ENCODE data around the gene FAM184B. TPM values are rescaled to one million over a fixed set of nuclear protein-coding genes. Genes with fewer than 3 reads are reported as not detected.

The FAM184B gene
- total RNA-seq, 1 donor from 2014 or later, result 0.02 TPM

GRCh38 chr4:17636341-17636695 lies 145.1 kb downstream of the FAM184B start:
- intact Hi-C loops (cut with micrococcal nuclease), result loop anchor here (1.0 to 2.0 kb wide), 5 partner anchors 22 to 172 kb away; partner anchors contain the start of genes LAP3 and MED28
- DNase-seq (no peak), ATAC-seq (ENCODE audit: low read depth) (no peak)
- no peaks in the 10 kb centered on the region for H3K9me3 Mint-ChIP-seq
- no peaks in the 10 kb centered on the region for H3K27me3 Mint-ChIP-seq
- H3K4me3 Mint-ChIP-seq, result no peak overlapping the region
- CTCF ChIA-PET, result interaction anchor here (0.6 to 3.9 kb wide), 8 partner anchors 41 to 472 kb away, joined by 3 to 49 read pairs (median 4); no protein-coding TSS in a partner anchor
- no peak for TF ChIP-seq CTCF (IDR thresholded peaks at IDR 0.05)
- H3K4me1 Mint-ChIP-seq, result peaks cover 2% of the 10 kb centered on the region
- peaks cover 42% of the 10 kb centered on the region for H3K36me3 Mint-ChIP-seq (ENCODE audit: low read depth)
- H3K27ac Mint-ChIP-seq, result no peak overlapping the region
- POLR2A ChIA-PET, result no interaction called here

GRCh38 chr4:17635056-17635455 lies 146.4 kb downstream of the FAM184B start:
- DNase-seq (no peak), ATAC-seq (ENCODE audit: low read depth) (no peak)
- no peak overlapping the region for H3K27ac Mint-ChIP-seq
- H3K27me3 Mint-ChIP-seq, result no peaks in the 10 kb centered on the region
- no peak for TF ChIP-seq CTCF (IDR thresholded peaks at IDR 0.05)
- CTCF ChIA-PET, result interaction anchor here (0.9 to 3.9 kb wide), 2 partner anchors 86 to 169 kb away, joined by 3 to 49 read pairs; no protein-coding TSS in a partner anchor
- POLR2A ChIA-PET, result no interaction called here
- peaks cover 2% of the 10 kb centered on the region for H3K4me1 Mint-ChIP-seq
- peaks cover 54% of the 10 kb centered on the region for H3K36me3 Mint-ChIP-seq (ENCODE audit: low read depth)
- intact Hi-C loops (cut with micrococcal nuclease), result no loop called here
- no peaks in the 10 kb centered on the region for H3K9me3 Mint-ChIP-seq
- H3K4me3 Mint-ChIP-seq, result no peak overlapping the region

- Mint-ChIP-seq H3K36me3 (ENCODE audit: low read depth) (peaks cover 66% of the 10 kb centered on the region), H3K9me3 (no peaks in the 10 kb centered on the region), H3K4me3 (no peak overlapping the region), H3K27ac (no peak overlapping the region), H3K4me1 (peaks cover 2% of the 10 kb centered on the region), H3K27me3 (no peaks in the 10 kb centered on the region)
- DNase-seq, result no peak
- TF ChIP-seq CTCF (IDR thresholded peaks at IDR 0.05), result no peak
- intact Hi-C loops (cut with micrococcal nuclease), result no loop called here
- POLR2A ChIA-PET, result no interaction called here
- CTCF ChIA-PET, result interaction anchor here (2.0 kb wide), 1 partner anchor 85 kb away, joined by 11 read pairs; no protein-coding TSS in a partner anchor
- ATAC-seq (ENCODE audit: low read depth), result no peak
Observed at GRCh38 chr4:17633600-17633999, 147.8 kb downstream of the FAM184B start.

GRCh38 chr4:17630228-17630627 lies 151.2 kb downstream of the FAM184B start:
- Mint-ChIP-seq H3K4me3 (no peak overlapping the region), H3K4me1 (no peaks in the 10 kb centered on the region), H3K9me3 (no peaks in the 10 kb centered on the region), H3K36me3 (ENCODE audit: low read depth) (peaks cover 88% of the 10 kb centered on the region), H3K27me3 (no peaks in the 10 kb centered on the region), H3K27ac (no peak overlapping the region)
- ChIA-PET POLR2A (no interaction called here), CTCF (no interaction called here)
- no peak for DNase-seq
- TF ChIP-seq CTCF (IDR thresholded peaks at IDR 0.05), result no peak
- intact Hi-C loops (cut with micrococcal nuclease), result no loop called here
- ATAC-seq (ENCODE audit: low read depth), result no peak

GRCh38 chr4:17624821-17625220 lies 156.6 kb downstream of the FAM184B start:
- peaks cover 93% of the 10 kb centered on the region for H3K36me3 Mint-ChIP-seq (ENCODE audit: low read depth)
- H3K27me3 Mint-ChIP-seq, result no peaks in the 10 kb centered on the region
- no peak overlapping the region for H3K27ac Mint-ChIP-seq
- intact Hi-C loops (cut with micrococcal nuclease), result no loop called here
- H3K4me1 Mint-ChIP-seq, result no peaks in the 10 kb centered on the region
- ChIA-PET CTCF (interaction anchor here (0.9 kb wide), 1 partner anchor 76 kb away, joined by 3 read pairs; no protein-coding TSS in a partner anchor), POLR2A (no interaction called here)
- no peaks in the 10 kb centered on the region for H3K9me3 Mint-ChIP-seq
- no peak for DNase-seq
- no peak overlapping the region for H3K4me3 Mint-ChIP-seq
- no peak for TF ChIP-seq CTCF (IDR thresholded peaks at IDR 0.05)
- no peak for ATAC-seq (ENCODE audit: low read depth)
